ENCODE data around the gene MGAT5B. TPM values are rescaled to one million over a fixed set of nuclear protein-coding genes. Genes with fewer than 3 reads are reported as not detected.

Gene MGAT5B
- total RNA-seq, 1 donor from 2014 or later = 7.5 TPM

DNA sequence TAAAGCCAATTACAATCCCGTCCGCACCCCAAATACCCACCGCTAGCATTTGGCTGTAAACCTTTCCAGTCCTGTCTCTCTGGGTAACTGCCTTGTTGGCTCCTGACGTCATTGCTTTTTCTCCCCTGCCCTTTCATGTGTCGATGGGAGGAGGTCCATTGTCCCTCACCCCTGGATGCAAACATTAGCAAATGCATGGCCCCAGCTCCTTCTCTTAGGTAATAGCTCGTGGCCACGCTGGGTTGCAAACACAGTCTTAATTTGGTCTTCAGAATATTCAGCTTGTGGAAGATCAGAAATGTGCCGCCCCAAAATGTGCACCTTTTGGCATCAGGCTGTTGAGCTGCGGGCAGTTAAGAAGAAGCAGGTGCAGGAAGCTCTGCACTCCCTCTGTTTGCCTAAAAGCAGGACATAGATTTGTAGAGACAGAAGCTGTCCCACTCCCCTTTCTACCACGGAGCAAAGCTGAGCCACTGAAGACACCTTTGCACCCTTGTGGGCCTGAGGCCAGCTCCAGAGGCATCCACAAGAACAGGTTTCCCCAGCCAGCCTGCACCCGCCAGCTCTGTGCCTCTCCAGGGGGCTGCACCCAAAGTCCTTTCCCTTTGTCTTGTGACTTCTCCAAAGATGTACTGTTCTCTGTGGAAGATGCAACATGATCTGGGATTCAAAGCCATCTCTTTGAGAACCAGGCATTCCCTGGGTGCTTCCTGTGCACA lies 127.3 kb downstream of the MGAT5B start:
- DNase-seq (ENCODE audit: low read depth) = no peak
- TF ChIP-seq, protein P1, sequence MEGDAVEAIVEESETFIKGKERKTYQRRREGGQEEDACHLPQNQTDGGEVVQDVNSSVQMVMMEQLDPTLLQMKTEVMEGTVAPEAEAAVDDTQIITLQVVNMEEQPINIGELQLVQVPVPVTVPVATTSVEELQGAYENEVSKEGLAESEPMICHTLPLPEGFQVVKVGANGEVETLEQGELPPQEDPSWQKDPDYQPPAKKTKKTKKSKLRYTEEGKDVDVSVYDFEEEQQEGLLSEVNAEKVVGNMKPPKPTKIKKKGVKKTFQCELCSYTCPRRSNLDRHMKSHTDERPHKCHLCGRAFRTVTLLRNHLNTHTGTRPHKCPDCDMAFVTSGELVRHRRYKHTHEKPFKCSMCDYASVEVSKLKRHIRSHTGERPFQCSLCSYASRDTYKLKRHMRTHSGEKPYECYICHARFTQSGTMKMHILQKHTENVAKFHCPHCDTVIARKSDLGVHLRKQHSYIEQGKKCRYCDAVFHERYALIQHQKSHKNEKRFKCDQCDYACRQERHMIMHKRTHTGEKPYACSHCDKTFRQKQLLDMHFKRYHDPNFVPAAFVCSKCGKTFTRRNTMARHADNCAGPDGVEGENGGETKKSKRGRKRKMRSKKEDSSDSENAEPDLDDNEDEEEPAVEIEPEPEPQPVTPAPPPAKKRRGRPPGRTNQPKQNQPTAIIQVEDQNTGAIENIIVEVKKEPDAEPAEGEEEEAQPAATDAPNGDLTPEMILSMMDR (conservative IDR thresholded peaks at IDR 0.05; ENCODE audit: low read depth, low read length) = no peak
- H3K4me3 ChIP-seq (ENCODE audit: low read depth, low read length) = no peak overlapping the region

DNA sequence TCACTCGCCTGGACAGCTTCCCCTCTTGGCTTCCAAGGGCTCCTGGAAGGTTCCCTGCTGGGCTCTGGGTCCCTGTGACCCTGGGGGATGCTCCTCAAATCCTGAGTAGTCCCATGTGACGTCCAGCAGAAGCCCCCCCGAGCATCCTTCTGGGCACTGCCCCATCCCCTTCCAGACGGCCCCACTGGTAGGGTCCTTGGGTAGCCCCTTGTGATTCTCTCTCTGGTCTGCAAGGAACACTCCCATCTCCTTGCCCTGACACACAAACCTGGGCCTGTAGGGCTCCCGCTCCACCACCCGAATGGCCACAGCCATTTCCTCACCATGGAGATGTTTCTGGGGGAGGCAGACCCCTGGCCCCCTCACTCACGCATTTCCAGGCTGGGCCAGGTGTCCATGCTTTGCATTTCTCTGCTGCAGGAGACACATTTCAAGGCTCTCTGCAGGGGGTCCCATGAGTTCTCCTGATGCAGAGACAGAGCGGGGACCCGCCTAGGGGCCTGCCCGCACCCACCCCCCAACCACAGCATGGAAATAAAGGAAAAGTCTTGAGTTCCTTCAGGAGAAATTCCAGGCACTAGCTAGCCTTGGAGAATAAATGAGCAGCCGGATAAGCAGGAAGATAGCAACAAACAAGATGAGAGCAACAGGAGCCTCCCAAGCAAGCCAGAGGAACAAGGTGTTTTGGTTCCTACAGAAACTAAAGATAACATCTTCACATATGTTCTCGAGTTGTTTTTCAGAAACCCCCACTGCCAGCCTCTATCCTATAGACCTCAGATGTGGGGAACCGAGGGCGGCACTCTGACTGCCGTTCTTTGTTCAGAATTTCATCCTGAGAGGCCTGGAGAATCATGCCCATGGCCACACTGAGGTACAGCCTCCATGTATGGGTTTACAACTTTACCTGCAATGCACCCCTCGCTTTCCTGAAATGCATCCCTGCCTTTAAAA lies 128.8 kb downstream of the MGAT5B start:
- no peak for DNase-seq (ENCODE audit: low read depth)
- H3K4me3 ChIP-seq (ENCODE audit: low read depth, low read length) = no peak overlapping the region
- TF ChIP-seq, protein P1 (conservative IDR thresholded peaks at IDR 0.05; ENCODE audit: low read depth, low read length) = no peak

DNA sequence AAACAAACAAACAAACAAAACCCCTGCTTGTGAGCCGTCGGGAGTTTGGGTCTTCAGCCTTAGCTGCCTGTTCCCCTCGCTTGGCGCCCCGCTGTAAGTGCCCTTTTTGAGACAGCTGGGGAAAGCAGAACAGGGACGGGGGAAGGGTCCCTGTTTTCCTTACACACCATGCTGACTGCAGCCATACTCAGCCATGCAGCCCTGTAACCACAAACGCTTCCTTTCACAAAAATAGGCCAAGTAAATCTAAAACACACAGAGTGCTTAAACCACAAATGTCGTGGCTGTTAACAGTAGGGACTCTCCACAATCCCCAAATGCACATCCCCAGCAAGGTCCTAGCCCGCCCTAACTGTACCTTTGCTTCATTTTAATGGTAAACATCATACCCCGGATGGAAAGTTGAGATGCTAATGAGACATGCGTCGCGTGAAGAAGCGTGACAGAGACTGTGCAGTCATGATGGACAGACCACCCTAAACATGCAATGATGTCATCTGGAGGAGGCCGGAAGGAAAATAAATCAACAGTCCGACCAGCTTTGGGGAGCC lies 129.9 kb downstream of the MGAT5B start:
- TF ChIP-seq, protein P1 (conservative IDR thresholded peaks at IDR 0.05; ENCODE audit: low read depth, low read length) = no peak
- H3K4me3 ChIP-seq (ENCODE audit: low read depth, low read length) = no peak overlapping the region
- no peak for DNase-seq (ENCODE audit: low read depth)

DNA sequence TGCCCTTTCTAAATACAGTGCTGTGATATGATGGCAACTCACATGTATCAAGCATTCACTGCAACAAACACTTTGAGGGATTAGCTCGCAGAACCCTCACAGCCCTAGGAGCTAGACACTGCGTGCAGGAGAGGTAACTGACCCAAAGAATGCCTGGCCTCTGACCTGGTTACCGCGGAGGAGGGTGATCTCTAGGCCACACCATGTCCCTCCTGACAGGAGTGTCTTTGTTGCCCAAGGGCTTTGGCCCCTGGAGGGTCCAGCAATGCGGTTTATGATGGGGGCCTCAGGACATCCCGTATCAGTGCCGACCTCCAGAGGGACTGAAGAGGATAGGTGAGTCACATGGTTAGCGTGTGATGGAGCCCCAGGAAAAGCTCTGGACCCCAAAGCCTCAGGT lies 130.6 kb downstream of the MGAT5B start:
- no peak for DNase-seq (ENCODE audit: low read depth)
- TF ChIP-seq, protein P1 (conservative IDR thresholded peaks at IDR 0.05; ENCODE audit: low read depth, low read length) = no peak
- no peak overlapping the region for H3K4me3 ChIP-seq (ENCODE audit: low read depth, low read length)

Other genes with a start within 250 kb of the MGAT5B start
- gene ST6GALNAC1, start 224.6 kb upstream of the MGAT5B start, total RNA-seq = 0.36 and 0.52 TPM in 2 replicates
- gene MXRA7, start 157.4 kb upstream of the MGAT5B start, total RNA-seq = 147 and 167 TPM in 2 replicates
- 30.2 and 41.2 TPM in 2 replicates for gene JMJD6, start 141.8 kb upstream of the MGAT5B start, total RNA-seq
- 30.0 and 34.7 TPM in 2 replicates for gene METTL23, start 141.6 kb upstream of the MGAT5B start, total RNA-seq
- 275 and 497 TPM in 2 replicates for gene SRSF2, start 131.1 kb upstream of the MGAT5B start, total RNA-seq
- 12.4 and 13.5 TPM in 2 replicates for gene MFSD11, start 130.3 kb upstream of the MGAT5B start, total RNA-seq